H54 (cell line): Measurements from ENCODE around the gene AKT1.

Source experiments
- DNase-seq: peaks from one replicate; pipeline ENCODE4 v3.0.0; 2011; ENCODE audit warnings: low spot score, mixed read lengths; ENCODE audit not compliant: insufficient read length
- FAIRE-seq: peaks from 3 replicates; lab custom pipeline; 2011; peaks lifted over from hg19 to GRCh38; lab: Jason Lieb, UNC
- POLR2A ChIP-seq: IDR thresholded peaks from 2 replicates; pipeline ENCODE4 v1.6.1; 2011; ENCODE audit warnings: low read depth, mild to moderate bottlenecking, low read length

AKT1 gene

DNA sequence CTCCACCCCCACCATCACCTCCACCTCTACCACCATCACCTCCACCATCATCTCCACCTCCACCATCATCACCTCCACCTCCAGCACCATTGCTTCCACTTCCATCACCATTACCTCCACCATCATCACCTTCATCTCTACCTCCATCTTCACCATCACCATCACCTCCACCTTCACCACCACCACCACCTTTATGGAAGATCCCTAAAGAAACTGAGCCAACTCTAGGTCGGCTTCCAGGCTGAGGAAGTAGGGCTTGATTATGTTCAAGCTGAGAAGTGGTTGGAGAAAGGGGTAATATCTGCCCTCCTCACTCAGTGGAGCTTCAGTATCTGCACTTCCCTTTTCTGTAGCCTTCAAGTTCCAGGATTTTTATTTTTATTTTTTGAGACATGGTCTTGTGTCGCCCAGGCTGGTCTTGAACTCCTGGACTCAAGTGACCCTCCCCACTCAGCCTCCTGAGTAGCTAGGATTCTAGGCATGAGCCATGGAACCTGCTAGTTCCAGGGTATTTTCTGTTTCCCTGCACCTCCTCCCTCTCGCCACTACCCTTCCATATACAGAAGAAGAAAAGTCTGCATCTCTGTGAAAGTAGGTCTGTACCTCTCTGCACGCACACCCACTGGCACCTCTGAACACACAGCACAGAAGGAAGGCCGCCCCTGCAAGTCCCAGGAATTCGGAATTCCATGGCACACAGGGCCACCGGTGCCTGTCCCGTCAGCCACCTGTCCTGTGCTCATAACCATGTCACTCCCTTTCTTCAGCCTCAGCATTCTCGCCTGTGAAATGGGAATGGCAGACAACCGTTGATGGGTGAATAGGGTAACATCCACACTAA lies 11.3 kb upstream of the AKT1 start:
- no peak for FAIRE-seq
- no peak for TF ChIP-seq POLR2A
- DNase-seq = no peak

GRCh38 chr14:104805941-104806624 lies 10.5 kb upstream of the AKT1 start:
- no peak for TF ChIP-seq POLR2A
- DNase-seq = no peak
- no peak for FAIRE-seq

- TF ChIP-seq POLR2A = no peak
- peak; percentile 96 for FAIRE-seq
- peak; percentile 98 for DNase-seq
These were observed 9.8 kb upstream of the AKT1 start for GRCh38 chr14:104805326-104805678.

- TF ChIP-seq POLR2A = no peak
- DNase-seq (no peak), FAIRE-seq (no peak)
These were observed 9.2 kb upstream of the AKT1 start for GRCh38 chr14:104804481-104805325.

- DNase-seq (peak; percentile 69), FAIRE-seq (no peak)
- TF ChIP-seq POLR2A = no peak
These were observed 8.4 kb upstream of the AKT1 start for GRCh38 chr14:104803912-104804410.

DNA sequence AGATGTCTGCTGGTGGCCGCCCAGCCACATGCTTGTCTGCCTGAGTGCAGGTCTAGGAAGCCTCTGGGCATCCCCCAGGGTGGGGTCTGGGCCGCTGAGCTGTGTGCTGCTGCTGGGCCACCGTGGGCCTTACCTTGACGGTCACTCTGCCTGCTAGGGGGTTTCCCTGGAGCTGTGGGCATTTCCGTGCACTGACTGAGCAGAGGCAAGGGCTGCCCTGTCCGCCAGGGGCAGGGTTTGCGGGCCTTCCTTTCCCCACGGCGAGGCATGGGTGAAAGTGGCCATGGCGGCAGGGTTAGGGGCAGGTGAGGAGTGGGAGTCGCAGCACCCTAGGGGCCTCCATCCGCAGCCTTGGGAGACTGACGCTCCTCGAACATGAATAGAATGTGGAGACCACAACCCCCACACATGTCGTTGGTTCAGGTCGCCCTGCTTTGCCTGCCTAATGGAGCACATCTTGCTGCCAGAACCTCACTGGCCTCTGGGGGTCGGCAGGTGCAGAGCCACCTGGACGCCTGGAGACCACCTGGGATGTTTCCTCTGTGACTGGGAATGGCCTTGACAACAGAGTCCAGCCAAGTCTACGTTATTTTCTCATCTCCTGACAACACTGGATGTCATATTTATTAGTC lies 7.8 kb upstream of the AKT1 start:
- DNase-seq (no peak), FAIRE-seq (no peak)
- no peak for TF ChIP-seq POLR2A

DNA sequence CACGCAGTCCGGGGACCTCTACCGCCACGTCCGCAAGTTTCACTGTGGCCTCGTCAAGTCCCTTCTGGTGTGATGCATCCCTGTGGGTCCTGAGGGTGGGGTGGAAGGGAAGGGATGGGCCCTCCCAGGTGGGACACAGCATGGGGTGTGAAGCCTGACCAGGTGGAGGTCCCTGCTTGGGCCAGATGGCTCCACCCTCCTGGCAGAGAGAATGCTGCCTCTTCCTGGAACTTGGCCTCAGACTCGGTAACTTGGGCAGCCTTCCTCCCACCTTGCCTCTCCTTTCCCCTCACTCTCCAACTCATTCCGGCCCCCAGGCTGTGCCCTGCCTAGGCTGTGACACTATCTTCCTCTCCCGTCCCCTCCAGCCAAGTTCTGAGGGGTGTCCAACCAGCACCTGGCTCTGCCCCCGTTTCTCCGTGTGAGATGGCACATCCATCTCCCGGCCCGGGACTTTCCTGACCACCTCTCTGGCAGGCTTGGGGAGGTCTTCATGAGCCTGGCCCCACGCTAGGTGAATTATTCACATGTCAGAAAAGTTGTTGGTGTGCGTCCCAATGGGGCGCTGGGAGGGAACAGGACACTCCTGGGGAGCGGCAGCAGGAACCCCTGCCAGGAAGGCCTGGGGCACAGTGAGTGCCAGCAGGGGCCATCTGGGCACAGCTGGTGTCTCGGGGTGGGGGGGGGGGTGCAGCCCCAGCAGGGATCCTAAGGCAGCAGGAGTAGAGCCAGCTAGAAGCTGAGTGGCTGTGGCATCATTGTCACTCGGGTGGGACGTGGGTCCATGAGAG lies 7.0 kb upstream of the AKT1 start:
- no peak for DNase-seq
- no peak for TF ChIP-seq POLR2A
- FAIRE-seq = no peak

GRCh38 chr14:104801520-104802393 lies 6.2 kb upstream of the AKT1 start:
- FAIRE-seq = no peak
- no peak for DNase-seq
- TF ChIP-seq POLR2A = no peak

DNA sequence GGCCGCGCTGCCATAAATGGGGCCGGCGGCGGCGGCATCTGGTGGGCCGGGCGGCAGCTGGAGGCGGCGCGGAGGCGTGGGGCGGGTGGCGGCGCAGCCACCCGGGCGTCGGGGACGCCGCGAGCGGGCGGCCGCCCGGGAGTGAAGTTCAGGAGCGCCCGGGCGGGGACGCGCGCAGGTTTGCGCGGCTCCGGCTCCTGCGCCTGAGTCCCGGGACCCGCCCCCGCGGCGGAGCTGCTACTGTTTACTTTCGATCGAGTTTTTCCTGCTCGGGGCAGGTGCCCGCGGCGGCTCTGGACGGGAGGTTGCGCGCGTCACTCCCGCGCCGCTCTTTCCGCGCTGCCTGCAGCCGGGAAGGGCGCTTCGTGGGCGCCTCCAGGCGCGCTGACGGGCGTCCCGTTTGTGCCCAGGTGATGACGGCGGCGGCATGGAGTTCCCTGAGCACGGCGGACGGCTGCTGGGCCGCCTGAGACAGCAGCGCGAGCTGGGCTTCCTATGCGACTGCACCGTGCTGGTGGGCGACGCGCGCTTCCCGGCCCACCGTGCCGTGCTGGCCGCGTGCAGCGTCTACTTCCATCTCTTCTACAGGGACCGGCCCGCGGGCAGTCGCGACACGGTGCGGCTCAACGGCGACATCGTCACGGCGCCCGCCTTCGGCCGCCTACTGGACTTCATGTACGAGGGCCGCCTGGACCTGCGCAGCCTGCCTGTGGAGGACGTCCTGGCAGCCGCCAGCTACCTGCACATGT lies 5.4 kb upstream of the AKT1 start, which contains the start of gene ZBTB42:
Gene ZBTB42 (plus strand): TSS at position 331 of the 749 bp plus-strand sequence. CDS start 97 bp downstream, at position 428.
- peak; percentile 86 for DNase-seq
- TF ChIP-seq POLR2A = no peak

DNA sequence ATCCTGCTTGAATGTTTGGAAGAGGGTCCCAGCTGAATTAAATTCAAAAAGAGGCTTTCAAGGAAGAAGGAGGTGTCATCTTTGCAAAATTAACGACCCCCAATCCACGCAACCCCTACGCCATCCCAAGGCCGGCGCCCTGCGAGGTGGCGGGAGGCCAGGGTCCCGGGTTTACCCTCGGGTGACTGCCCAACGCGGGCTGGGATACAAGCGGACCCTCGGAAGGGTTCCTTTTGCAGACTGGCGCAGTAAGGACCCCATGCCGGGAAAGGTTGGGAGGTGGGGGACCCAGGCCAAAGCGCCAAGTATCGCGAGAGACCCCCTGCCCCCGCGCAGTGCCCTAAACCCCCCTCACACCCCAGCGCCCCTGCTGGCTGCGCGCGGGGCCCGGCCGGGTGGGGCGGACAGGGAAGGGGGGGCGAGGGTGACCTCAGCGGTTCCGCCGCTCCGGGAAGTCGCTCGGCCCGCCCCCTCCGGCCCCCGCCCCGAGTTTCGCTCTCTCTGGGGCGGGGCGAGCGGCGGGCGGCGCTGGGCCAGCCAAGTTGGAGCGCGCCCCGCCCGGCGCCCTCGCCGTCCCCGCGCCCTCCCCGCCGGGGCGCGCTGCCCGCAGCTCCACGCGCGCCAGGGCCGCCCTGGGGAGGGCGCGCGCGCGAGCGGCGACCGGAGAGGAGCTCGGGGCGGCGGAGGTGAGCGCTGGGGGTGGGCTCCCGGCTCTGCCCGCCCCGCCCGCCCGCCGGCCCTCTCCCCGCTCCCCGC lies 4.6 kb upstream of the AKT1 start:
- FAIRE-seq = no peak

More for the DNA sequence above, 5.4 kb upstream of the AKT1 start, which contains the start of gene ZBTB42:
- FAIRE-seq = no peak

More for the DNA sequence above, 4.6 kb upstream of the AKT1 start:
- TF ChIP-seq POLR2A = no peak
- DNase-seq = peak; percentile 61
